NCI-H128 (cell line): ENCODE measurements around the gene LARP1.
"Not testable (repeated sequence)": the region's sequence is repeated elsewhere in the genome, so short reads cannot be mapped to it uniquely, and the experiment has no call there.

Experiments used
- DNase-seq: peaks from one replicate; lab custom pipeline; 2025; ENCODE audit not compliant: unreplicated experiment; lab: John Stamatoyannopoulos, UW

Gene LARP1

GRCh38 chr5:154734370-154735248 is 20.6 kb upstream of the LARP1 start:
- no peak for DNase-seq

DNA sequence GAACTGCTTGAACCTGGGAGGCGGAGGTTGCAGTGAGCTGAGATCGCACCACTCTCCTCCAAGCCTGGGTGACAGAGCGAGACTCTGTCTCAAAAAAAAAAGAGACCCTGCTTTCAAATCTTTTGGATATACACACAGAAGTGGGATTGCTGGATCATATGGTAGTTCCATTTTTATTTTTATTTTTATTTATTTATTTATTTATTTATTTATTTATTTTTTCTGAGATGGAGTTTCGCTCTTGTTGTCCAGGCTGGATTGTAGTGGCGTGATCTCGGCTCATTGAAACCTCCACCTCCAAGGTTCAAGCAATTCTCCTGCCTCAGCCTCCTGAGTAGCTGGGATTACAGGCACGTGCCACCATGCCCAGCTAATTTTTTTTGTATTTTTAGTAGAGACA is 19.8 kb upstream of the LARP1 start:
- not testable (repeated sequence) for DNase-seq

- DNase-seq, result not testable (repeated sequence)
These were observed 18.8 kb upstream of the LARP1 start for GRCh38 chr5:154736372-154736771.

DNA sequence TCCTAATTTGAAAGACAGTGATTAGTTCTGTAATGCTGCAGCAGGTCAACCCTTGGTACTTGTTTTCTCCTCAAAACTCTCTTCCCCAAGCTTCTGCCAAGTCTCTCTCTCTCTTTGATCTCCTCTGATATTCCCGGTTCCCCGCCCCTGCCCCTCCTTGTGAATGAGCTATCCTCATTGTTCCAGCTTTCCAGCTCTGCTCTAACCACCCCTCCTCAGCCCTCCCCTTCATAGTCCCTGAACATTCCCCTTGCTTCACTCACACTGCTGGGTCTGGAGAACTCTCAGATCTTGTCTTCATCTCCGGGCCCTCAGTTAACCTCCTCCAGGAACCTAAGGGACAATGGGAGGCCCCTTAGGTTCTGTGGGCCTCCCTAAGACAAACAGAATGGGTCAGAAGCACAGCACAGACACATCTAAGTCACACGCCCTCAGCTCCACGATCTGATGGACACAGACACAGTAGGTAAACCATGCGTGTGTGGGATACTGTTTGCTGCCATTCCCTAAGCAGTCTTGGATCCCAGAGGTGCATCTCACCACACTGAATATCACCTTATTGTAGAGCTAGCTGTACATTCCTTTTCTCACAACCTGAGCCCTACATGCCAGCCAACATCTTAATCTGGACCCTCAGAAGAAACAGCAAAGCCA is 17.4 kb upstream of the LARP1 start:
- DNase-seq, result no peak

- no peak for DNase-seq
These were observed 14.7 kb upstream of the LARP1 start for GRCh38 chr5:154740483-154740882.

DNA sequence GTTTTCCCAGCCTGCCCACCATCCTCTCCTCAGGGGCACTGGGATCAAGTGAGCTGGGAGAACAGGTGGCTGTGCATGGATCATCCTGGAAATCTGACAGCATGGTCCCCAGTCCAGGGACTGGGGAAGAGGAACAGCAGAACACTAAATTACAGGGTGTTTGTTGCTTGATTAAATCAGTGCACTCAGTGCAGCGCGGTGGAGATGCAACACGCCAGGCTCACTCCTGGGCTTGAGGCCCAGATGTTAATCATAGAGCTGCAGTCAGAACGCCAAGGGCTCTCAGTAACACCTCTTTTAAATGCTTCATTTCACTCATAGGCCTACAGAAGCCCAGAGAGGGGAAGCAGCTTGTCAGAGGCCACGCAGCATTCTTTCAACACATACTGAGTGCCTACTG is 14.2 kb upstream of the LARP1 start:
- DNase-seq, result no peak

- no peak for DNase-seq
These were observed 13.8 kb upstream of the LARP1 start for GRCh38 chr5:154741415-154741814.

DNA sequence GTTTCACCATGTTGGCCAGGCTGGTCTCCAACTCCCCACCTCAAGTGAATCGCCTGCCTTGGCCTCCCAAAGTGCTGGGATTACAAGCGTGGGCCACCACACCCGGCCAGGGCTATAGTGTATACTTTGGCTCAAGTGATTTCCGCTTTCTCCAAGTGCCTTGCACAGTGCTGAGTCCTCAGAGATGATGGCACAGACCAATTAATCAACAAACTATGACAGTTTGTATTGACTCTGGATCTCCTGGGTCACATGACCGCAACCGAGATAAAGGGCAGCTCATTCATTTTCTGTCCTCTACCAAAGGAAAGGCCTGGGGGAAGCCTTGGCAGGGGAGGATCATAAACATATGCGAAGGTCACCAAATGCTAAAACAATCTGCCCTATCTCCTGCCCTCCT is 11.4 kb upstream of the LARP1 start:
- DNase-seq, result no peak

- no peak for DNase-seq
These were observed 9.8 kb upstream of the LARP1 start for GRCh38 chr5:154745349-154745748.

GRCh38 chr5:154749491-154749890 is 5.7 kb upstream of the LARP1 start:
- no peak for DNase-seq

GRCh38 chr5:154750641-154751040 is 4.5 kb upstream of the LARP1 start:
- DNase-seq, result not testable (repeated sequence)

DNA sequence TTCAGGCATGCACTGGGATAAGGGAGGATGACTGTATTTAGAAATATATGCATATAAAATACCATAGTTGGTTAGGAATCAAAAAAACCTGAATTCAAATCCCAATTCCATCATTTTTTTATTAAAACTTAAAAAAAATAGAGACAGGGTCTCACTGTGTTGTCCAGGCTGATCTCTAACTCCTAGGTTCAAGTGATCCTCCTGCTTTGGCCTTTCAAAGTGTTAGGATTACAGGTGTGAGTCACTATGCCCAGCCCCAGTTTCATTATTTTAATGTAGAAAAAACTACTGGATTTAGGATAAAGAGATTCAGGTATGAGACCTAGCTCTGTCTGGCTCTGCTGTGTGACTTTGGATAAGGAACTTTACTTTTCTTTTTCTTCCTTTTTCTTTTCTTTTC is 3.3 kb upstream of the LARP1 start:
- DNase-seq, result no peak

DNA sequence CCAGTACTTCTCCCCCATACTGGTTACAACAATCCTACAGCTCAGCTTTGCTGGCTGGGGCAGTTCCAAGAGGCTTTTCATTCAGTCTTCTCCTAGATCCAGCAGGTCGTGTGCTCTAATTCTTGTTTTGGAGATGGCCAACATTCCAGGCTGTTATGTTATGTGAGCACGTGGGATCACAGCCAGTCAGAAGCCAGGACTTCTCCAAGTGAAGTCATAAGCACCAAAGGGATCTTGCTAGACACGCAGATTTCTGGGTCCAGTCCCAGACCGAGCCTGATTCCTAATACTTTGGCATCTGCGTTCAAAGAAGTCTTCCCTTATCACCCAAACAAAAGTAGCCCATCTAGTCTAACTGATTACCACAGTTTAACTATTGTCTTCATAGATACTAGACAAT is 1.4 kb upstream of the LARP1 start:
- no peak for DNase-seq

DNA sequence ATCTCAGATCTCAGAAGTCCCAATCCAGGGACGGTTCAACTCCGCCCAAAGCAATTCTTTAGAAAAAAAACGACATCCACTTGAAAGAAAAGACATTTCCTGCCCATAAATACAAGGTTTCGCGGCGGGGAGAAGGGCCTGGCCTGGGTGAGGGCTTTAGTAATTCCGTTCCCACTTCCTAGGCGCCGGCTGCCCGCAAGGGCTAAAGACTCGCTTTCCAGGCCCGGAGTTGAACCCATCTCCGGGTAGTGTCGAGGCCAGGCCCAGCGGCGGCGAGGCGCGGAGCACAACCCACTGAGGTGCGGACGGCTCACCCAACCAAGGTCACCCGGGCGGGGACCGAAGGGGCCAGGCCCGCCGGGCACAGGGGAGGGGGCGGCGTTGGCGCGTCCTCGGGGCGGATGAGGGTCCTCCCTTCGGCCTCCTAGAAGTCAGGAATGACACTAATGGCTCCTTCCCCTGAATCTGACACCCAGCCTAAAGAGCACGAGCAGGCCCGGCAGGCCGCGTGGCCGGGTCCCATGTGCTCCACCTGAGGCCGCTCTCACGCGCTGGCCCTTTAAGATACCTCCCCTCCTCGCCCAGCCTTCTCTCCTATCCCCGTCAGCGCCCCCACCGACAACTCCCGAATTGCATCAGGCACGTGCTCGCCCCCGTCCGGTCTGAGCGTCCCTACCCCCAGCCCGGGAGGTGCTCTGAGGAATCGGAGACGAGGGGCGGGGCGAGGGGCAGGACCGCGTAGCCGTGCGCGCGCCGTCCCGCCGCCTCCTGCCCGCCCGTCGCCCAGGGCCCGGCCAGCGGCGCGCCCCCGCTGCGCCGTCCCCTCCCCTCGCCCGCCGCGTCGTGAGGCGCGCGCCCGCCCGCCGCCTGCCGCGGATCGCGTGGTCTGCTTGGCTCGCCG is 467 bp upstream of the LARP1 start:
- peak; percentile 88 for DNase-seq

- DNase-seq, result no peak
These were observed 1.1 kb downstream of the LARP1 start for GRCh38 chr5:154756009-154756867.

GRCh38 chr5:154756868-154757813 is 2.0 kb downstream of the LARP1 start:
- DNase-seq, result no peak

DNA sequence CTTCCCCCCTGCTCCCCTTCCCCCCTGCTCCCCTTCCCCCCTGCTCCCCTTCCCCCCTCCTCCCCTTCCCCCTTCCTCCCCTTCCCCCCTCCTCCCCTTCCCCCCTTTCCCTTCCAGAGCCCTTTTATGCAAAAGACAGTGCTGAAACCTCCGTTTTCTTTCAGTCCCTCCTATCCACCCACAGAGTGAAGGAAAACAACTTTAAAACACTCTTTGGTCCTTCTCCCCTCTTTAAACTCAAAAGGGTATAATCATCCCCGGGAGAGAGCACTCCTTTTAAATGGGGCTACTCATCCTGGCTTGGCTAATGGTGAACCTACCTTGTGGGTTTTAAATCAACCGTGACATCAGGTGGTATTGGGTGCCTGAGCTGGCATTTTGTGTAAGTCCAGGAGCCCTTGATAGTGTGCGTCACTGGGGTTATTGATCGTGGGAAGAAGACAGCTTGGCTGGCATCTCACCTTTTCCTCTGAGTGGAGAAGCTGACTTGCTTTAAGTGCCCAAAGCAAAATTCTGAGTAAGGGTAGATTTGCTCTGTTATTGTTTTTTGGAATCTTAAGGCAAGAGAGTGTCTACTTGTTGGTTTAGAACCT is 2.7 kb downstream of the LARP1 start:
- DNase-seq, result peak; percentile 35

- DNase-seq, result no peak
These were observed 3.3 kb downstream of the LARP1 start for GRCh38 chr5:154758493-154758892.

DNA sequence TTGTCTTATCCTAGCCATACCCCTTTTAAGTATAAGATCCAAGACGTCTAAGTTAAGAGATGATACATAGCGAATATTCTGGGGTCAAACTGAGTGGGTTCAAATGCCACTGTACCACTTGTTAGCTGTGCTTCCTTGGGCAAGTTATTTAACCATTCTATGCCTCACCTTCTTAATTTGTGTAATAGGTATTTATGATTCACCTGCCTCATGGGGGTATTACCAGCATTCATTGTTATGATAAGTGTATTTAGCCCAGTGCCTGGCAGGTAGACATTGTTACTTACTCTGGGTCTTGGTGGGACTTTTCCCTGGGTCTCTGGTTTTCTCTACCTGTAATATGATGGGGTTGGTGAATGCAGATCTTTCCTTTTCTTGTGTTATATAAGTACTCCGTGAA is 3.8 kb downstream of the LARP1 start:
- DNase-seq, result no peak
